ENCODE results near the gene NEU1. TPM values are rescaled to one million over a fixed set of nuclear protein-coding genes. Genes with fewer than 3 reads are reported as not detected.
"Not testable (repeated sequence)": the region's sequence is repeated elsewhere in the genome, so short reads cannot be mapped to it uniquely, and the experiment has no call there.

The NEU1 gene
- total RNA-seq, 3 donors from 2014 or later (not counting 1 experiment from before 2014, with no cell fraction given): 36.1 to 69.6 (median 51.5) TPM

GRCh38 chr6:31819871-31820299, 42.7 kb downstream of the NEU1 start:
- intact Hi-C loops (cut with micrococcal nuclease): no loop called here
- no peaks in the 10 kb centered on the region for H3K9me3 ChIP-seq (ENCODE audit: control insufficient read depth, insufficient read depth, low read length)
- H3K4me3 ChIP-seq (ENCODE audit: low read length): no peak overlapping the region
- H3K4me1 Mint-ChIP-seq: peaks cover 30 to 31% of the 10 kb centered on the region in 2 donors
- DNase-seq (no peak), ATAC-seq (no peak)
- H3K27ac Mint-ChIP-seq: no peak overlapping the region
- H3K9me3 Mint-ChIP-seq: no peaks in the 10 kb centered on the region
- H3K4me3 Mint-ChIP-seq: peak overlapping the region; percentile 70
- H3K36me3 Mint-ChIP-seq: no peaks in the 10 kb centered on the region
- H3K4me1 ChIP-seq (ENCODE audit: control insufficient read depth, insufficient read depth, low read length): peaks cover 32% of the 10 kb centered on the region
- H3K27me3 Mint-ChIP-seq (ENCODE audit: low read depth in 2 of 2): no peaks in the 10 kb centered on the region
- H3K27me3 ChIP-seq (ENCODE audit: control insufficient read depth, insufficient read depth, low read length): no peaks in the 10 kb centered on the region
- TF ChIP-seq CTCF (IDR thresholded peaks at IDR 0.05): no peak
- no peaks in the 10 kb centered on the region for H3K36me3 ChIP-seq (ENCODE audit: control insufficient read depth, insufficient read depth, low read length)
- H3K27ac ChIP-seq (ENCODE audit: low read length): no peak overlapping the region

- Mint-ChIP-seq H3K27ac (peak overlapping the region; percentile 85 to 88), H3K4me1 (peaks cover 38 to 41% of the 10 kb centered on the region in 2 donors), H3K4me3 (peak overlapping the region; percentile 92)
- H3K9me3 ChIP-seq (ENCODE audit: control insufficient read depth, insufficient read depth, low read length); H3K9me3 Mint-ChIP-seq; ATAC-seq; H3K27me3 Mint-ChIP-seq (ENCODE audit: low read depth in 2 of 2); H3K27me3 ChIP-seq (ENCODE audit: control insufficient read depth, insufficient read depth, low read length); H3K36me3 Mint-ChIP-seq; intact Hi-C loops (cut with micrococcal nuclease); H3K36me3 ChIP-seq (ENCODE audit: control insufficient read depth, insufficient read depth, low read length): not testable (repeated sequence)
- WGBS (ENCODE audit: insufficient coverage): 34% methylated on average over 5 of the region's 8 CpGs
- H3K4me1 ChIP-seq (ENCODE audit: control insufficient read depth, insufficient read depth, low read length): peaks cover 42% of the 10 kb centered on the region
- peak overlapping the region; percentile 75 for H3K27ac ChIP-seq (ENCODE audit: low read length)
- peak in 1 of 2 donors; percentile 36 for DNase-seq
- H3K4me3 ChIP-seq (ENCODE audit: low read length): peak overlapping the region; percentile 58
Observed at GRCh38 chr6:31817929-31818511, 44.6 kb downstream of the NEU1 start.

GRCh38 chr6:31817133-31817928, 45.3 kb downstream of the NEU1 start:
- Histone ChIP-seq H3K4me3 (ENCODE audit: low read length) (peak overlapping the region; percentile 58), H3K4me1 (ENCODE audit: control insufficient read depth, insufficient read depth, low read length) (peaks cover 36% of the 10 kb centered on the region), H3K27ac (ENCODE audit: low read length) (peak overlapping the region; percentile 75)
- WGBS (ENCODE audit: insufficient coverage): 10% methylated on average over 13 of the region's 37 CpGs
- H3K36me3 Mint-ChIP-seq; H3K9me3 ChIP-seq (ENCODE audit: control insufficient read depth, insufficient read depth, low read length); H3K9me3 Mint-ChIP-seq; H3K36me3 ChIP-seq (ENCODE audit: control insufficient read depth, insufficient read depth, low read length); intact Hi-C loops (cut with micrococcal nuclease); H3K27me3 ChIP-seq (ENCODE audit: control insufficient read depth, insufficient read depth, low read length); H3K27me3 Mint-ChIP-seq (ENCODE audit: low read depth in 2 of 2): not testable (repeated sequence)
- DNase-seq: peak in 1 of 2 donors; percentile 69
- Mint-ChIP-seq H3K4me3 (peak overlapping the region; percentile 92), H3K4me1 (peaks cover 37 to 38% of the 10 kb centered on the region in 2 donors), H3K27ac (peak overlapping the region; percentile 85 to 88)
- ATAC-seq: peak; percentile 16 to 39 (median 35)

GRCh38 chr6:31815025-31815838, 47.4 kb downstream of the NEU1 start, which contains the start of the genes HSPA1A and HSPA1L:
TSS of gene HSPA1A (plus strand) at chr6:31815543. CDS start at chr6:31815757, 214 bp downstream.
TSS of gene HSPA1L (minus strand) at chr6:31815283. CDS start at chr6:31811972, 3,311 bp downstream.
- ATAC-seq (peak; percentile 43 to 53 (median 49)), DNase-seq (peak; percentile 45 to 71)
- Mint-ChIP-seq H3K4me3 (peak within 1 kb of the TSS; percentile 90), H3K4me1 (peaks cover 21 to 24% of the 10 kb centered on the region in 2 donors), H3K9me3 (no peaks in the 10 kb centered on the region), H3K27me3 (ENCODE audit: low read depth in 2 of 2) (no peaks in the 10 kb centered on the region), H3K27ac (peak within 1 kb of the TSS; percentile 85 to 91), H3K36me3 (no peaks in the 10 kb centered on the region)
- H3K36me3 ChIP-seq (ENCODE audit: control insufficient read depth, insufficient read depth, low read length): peaks cover 6% of the 10 kb centered on the region
- peak within 1 kb of the TSS; percentile 61 for H3K27ac ChIP-seq (ENCODE audit: low read length)
- under 1% methylated on average over 49 of the region's 56 CpGs for WGBS (ENCODE audit: insufficient coverage)
- H3K9me3 ChIP-seq (ENCODE audit: control insufficient read depth, insufficient read depth, low read length): no peaks in the 10 kb centered on the region
- no peaks in the 10 kb centered on the region for H3K27me3 ChIP-seq (ENCODE audit: control insufficient read depth, insufficient read depth, low read length)
- no peak for TF ChIP-seq CTCF (IDR thresholded peaks at IDR 0.05)
- intact Hi-C loops (cut with micrococcal nuclease): no loop called here
- H3K4me3 ChIP-seq (ENCODE audit: low read length): peak within 1 kb of the TSS; percentile 57
- H3K4me1 ChIP-seq (ENCODE audit: control insufficient read depth, insufficient read depth, low read length): peaks cover 25% of the 10 kb centered on the region
